Thyroid gland (tissue), 4 donors: Measurements from ENCODE around the gene PDF.

Source experiments
- POLR2A ChIP-seq, 2 donors: fragments of 450-650 bp; IDR thresholded peaks; one replicate each; pipeline ENCODE4 v1.6.1; 2017; ENCODE audit warnings: antibody characterized with exemption in 2 of 2, mild to moderate bottlenecking in 2 of 2, moderate library complexity in 1 of 2
- TF ChIP-seq, protein P1 (sequence below), 6 experiments: fragments of 200-600 bp in 3 of 6; fragments of 450-650 bp in 3 of 6; sonication (generic) in 3 of 6; IDR thresholded peaks; one replicate each; pipeline ENCODE4 v1.5.1; 2016 to 2019; ENCODE audit warnings: antibody characterized with exemption in 6 of 6, mild to moderate bottlenecking in 2 of 6, inconsistent platforms in 1 of 6, moderate library complexity in 1 of 6

DNA sequence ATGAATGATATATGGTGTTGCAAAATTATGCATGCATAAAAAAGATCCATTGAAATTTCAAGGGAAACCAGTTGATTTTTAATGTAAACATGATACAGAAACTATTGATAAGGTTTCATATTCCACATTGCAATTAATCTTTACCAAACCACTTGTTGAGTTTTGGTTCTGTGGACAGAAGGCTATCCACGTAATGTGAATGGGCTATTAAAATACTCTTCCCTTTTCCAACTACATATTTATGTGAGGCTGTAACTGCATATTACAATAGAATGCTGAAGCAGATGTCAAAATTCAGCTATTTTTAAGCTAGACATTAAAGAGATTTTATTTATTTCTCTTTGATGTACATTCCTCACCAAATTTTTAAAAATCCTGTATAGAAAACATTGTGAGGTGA is 53.0 kb downstream of the PDF start:
- no peak for TF ChIP-seq POLR2A (IDR thresholded peaks at IDR 0.05)
- TF ChIP-seq, protein P1, sequence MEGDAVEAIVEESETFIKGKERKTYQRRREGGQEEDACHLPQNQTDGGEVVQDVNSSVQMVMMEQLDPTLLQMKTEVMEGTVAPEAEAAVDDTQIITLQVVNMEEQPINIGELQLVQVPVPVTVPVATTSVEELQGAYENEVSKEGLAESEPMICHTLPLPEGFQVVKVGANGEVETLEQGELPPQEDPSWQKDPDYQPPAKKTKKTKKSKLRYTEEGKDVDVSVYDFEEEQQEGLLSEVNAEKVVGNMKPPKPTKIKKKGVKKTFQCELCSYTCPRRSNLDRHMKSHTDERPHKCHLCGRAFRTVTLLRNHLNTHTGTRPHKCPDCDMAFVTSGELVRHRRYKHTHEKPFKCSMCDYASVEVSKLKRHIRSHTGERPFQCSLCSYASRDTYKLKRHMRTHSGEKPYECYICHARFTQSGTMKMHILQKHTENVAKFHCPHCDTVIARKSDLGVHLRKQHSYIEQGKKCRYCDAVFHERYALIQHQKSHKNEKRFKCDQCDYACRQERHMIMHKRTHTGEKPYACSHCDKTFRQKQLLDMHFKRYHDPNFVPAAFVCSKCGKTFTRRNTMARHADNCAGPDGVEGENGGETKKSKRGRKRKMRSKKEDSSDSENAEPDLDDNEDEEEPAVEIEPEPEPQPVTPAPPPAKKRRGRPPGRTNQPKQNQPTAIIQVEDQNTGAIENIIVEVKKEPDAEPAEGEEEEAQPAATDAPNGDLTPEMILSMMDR (IDR thresholded peaks at IDR 0.05), result no peak
